DMS114 treated with DMSO at 0.1 percent for 48 hours (cell line): ENCODE data around the gene MTMR3.

Experiments used
- DNase-seq: peaks from one replicate; lab custom pipeline; 2025; ENCODE audit not compliant: unreplicated experiment; lab: John Stamatoyannopoulos, UW

MTMR3 gene

GRCh38 chr22:29998627-29999384 is 115.8 kb downstream of the MTMR3 start:
- DNase-seq, result no peak

DNA sequence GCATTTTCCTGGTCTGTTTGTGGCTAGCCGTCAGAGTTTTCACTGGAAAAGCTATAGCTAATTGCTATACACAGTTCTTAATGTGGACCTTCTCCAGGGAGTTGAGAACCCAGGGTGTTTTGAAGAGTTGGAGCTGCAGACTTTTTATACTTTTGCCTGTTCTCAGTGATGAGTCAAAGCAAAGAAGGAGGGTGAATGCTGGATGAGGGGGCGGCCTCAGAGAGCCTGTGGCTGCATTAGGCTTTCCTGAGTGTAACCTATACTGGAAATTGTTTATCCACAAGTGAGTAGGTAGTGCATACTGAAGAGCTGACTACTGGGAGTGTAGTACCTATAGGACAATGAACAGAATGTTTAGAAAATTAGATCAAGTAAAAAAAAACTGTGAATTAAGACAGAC is 117.6 kb downstream of the MTMR3 start:
- no peak for DNase-seq

- no peak for DNase-seq
Measured at GRCh38 chr22:30001459-30001858, 118.5 kb downstream of the MTMR3 start.

DNA sequence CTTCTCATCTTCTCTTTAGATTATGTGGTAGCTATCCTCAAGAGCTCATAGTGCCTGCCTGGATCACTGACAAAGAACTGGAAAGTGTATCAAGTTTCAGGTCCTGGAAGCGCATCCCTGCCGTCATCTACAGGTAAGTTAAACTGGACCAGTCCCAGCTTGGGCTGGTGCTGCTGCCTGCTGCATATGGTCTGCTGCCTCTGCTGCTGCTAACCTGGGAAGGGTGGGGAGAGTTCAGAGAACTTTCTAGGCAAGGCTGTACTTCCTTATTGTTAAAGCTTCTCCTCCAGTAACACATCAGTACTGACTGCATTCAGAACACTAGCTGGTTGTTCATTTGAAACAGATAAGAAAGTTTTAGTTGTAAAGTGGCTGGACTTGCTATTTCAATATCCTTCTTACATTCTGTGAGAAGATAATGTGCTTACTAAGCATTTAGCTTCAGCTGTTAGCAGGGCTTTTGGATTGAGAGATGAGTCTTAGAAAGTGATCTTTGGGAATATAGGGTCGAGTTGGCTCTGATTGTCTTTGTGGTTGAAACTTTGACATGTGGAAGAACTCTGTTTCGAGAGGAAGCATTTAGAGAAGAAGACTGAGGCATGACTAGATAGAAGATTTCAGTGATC is 120.0 kb downstream of the MTMR3 start:
- DNase-seq, result no peak

DNA sequence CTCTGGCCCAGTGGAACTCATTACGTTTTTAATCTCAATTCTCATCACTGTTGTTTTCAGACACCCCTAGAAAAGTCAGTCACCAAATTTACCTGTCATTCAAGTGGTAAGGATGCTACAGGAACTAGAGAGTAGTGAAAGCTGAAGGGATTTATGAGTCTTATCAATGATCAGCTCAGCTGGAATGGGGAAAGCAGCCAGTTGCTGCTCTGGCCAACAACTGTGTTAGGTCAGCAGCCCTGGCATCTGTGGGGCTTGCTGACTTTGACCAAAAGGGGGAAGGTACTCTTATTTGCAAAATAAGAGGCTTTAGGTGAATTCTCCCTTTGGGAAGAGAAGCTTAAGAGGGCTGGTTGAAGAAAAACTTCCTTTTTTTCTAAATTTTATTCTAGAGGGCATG is 121.1 kb downstream of the MTMR3 start:
- DNase-seq, result no peak

DNA sequence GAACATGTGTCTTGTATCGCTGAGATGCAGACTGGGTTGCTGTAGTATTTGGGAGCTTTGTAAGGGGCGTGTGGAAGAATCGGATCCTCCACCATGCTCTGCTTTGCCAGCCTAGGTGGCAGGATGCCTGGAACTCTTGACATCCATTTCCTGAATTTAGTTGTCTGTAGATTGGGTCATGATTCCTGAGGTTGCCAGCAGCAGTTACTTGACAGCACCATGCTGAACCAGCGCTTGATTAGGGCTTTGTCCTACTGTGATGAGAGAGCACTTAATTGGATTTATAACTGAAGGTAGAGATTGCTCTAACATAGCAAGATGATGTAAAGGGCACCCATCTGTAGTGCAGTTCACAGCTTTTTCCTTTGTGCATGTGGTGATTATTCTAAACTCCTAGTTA is 121.7 kb downstream of the MTMR3 start:
- no peak for DNase-seq

- DNase-seq, result peak; percentile 44
Measured at GRCh38 chr22:30005213-30005857, 122.4 kb downstream of the MTMR3 start.

DNA sequence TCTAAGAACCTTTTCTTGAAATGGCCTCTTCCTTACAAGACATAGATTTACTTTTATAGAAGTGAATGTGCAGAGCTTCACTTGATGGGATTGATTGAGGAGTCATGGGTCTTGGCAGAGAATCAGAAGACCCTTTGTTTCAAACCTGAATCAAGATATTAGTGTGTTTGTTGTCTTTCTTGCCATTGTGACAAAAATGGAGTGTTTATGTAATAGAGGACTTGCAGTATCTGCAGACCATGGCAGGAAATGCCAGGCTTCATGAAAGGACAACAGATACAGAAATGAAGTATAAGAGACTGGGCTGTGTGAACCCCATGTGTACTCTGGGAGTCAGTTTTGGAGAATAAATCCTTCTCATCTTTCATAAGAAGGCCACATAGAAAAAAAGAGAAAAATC is 124.4 kb downstream of the MTMR3 start:
- DNase-seq, result no peak

DNA sequence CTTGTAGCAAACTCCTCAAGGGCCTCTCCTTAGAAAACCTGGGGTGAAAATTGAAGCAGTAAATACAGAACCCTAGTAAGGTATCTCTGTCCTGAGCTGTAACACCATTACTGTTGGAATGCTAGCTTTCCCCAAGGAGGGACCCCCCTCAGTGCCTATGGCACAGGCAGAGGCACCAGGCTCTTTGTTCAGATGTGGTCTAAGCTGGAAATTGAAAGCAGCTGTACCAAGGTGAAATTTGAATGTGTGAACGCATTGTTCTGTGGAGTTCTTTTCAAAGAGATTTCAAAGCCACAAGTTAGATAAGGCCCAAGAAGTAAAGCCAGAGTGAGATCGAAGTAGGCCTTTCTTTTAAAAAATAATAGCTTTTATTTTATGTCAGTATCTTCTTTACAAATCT is 125.4 kb downstream of the MTMR3 start:
- no peak for DNase-seq

DNA sequence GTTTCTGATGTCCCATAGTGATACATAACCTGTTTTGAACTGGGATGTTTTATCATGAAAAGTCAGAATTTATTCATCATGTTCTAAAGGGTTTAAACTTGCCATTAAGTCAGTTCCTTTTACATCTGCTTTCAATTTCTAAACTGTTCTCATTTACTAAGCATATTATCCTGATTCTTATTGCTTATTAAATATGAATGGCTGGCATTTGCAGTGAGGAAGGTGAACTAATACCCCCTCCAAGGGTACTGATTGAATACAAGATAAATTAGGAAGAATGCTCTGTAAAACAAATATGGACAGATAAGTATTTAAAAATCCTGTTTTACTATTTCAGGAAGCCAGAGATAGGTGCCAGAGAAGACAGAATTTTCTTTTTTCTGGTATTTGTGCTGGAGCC is 126.5 kb downstream of the MTMR3 start:
- DNase-seq, result no peak

DNA sequence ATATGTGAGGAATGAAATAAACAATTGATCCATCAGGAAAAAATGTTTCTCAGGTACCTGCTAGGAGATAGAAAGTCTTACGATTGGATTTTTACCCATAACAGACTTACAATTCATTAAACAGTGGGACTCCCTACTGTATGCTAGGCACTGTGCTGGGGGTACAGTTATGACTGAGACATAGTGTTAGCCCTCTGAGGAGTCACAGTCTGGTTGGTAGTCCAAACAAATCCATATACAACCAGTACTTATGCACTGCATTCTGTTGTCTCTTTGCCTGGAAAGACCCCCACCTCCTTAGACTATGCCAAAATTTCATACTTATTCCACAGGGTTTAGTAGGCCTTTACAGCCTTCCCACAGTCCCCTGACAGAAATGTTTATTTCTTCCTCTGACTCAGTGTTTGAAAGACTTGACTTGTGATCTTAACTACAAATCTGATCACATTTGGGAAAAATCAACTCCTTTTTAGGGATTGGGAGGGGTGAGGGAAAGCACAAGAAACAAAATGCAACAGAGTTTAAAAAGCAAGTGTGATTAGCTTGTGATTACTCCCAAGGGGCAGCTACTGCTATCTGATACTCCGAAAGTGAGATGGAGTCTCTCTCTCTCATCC is 127.9 kb downstream of the MTMR3 start:
- no peak for DNase-seq

GRCh38 chr22:30013201-30013600 is 130.2 kb downstream of the MTMR3 start:
- DNase-seq, result no peak

GRCh38 chr22:30014244-30014643 is 131.3 kb downstream of the MTMR3 start:
- DNase-seq, result no peak

GRCh38 chr22:30015229-30015797 is 132.3 kb downstream of the MTMR3 start:
- DNase-seq, result no peak

GRCh38 chr22:30015846-30016245 is 132.9 kb downstream of the MTMR3 start:
- DNase-seq, result no peak

- no peak for DNase-seq
Measured at GRCh38 chr22:30016596-30016995, 133.6 kb downstream of the MTMR3 start.

- no peak for DNase-seq
Measured at GRCh38 chr22:30017375-30018223, 134.6 kb downstream of the MTMR3 start.

DNA sequence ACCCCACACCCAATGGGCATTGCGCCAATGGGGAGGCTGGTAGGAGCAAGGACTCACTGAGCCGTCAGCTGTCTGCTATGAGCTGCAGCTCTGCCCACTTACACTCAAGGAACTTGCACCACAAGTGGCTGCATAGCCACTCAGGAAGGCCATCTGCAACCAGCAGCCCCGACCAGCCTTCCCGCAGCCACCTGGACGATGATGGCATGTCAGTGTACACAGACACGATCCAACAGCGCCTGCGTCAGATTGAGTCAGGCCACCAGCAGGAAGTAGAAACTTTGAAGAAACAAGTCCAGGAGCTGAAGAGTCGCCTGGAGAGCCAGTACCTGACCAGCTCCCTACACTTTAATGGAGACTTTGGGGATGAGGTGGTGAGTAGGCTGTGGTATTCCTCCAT is 137.5 kb downstream of the MTMR3 start:
- no peak for DNase-seq

GRCh38 chr22:30021338-30021737 is 138.4 kb downstream of the MTMR3 start:
- DNase-seq, result no peak

- DNase-seq, result no peak
Measured at GRCh38 chr22:30021881-30022619, 139.1 kb downstream of the MTMR3 start.
